A549 (cell line): Measurements from ENCODE around the gene FREY1. TPM values are rescaled to one million over a fixed set of nuclear protein-coding genes. Genes with fewer than 3 reads are reported as not detected.

Experiments
- ATAC-seq, 2 experiments: fragments of 200-7000 bp in 1 of 2; fragments of >200 bp in 1 of 2; cut with Nextera tagmentation in 1 of 2; cut with Tn5 transposase in 1 of 2; 3 replicates each; pipeline versions ENCODE4 v1.8.0 to v1.9.1; 2018 to 2020; ENCODE audit warnings: mild to moderate bottlenecking in 1 of 2, moderate library complexity in 1 of 2
- CTCF ChIA-PET: fragments of 300-600 bp; sonication (Branson Sonifier 250); formaldehyde crosslinking; extraction: SDS; loops from one replicate; lab custom pipeline; 2021; ENCODE audit warnings: antibody characterized with exemption, inconsistent platforms; lab: Yijun Ruan, JAX
- POLR2A ChIA-PET: fragments of 350-600 bp; formaldehyde crosslinking; extraction: SDS; loops from one replicate; lab custom pipeline; 2021; ENCODE audit warnings: antibody characterized with exemption, inconsistent platforms; lab: Yijun Ruan, JAX
- DNase-seq, 2 experiments: peaks; one replicate each; pipeline versions ENCODE4 v3.0.0 to v3.0.0-alpha.2; 2011 to 2016; ENCODE audit warnings: low read depth in 1 of 2, low spot score in 1 of 2
- FAIRE-seq: peaks from 2 replicates; lab custom pipeline; 2011; peaks lifted over from hg19 to GRCh38; lab: Jason Lieb, UNC
- H3K27ac ChIP-seq, 2 experiments: fragments of >200 bp; sonication (Bioruptor Twin); formaldehyde crosslinking; 3 replicates each; pipeline ENCODE4 v1.5.1; 2016 to 2017
- H3K4me1 ChIP-seq: fragments of >200 bp; sonication (Bioruptor Twin); formaldehyde crosslinking; 3 replicates; pipeline ENCODE4 v1.6.1; 2016
- H3K4me2 ChIP-seq: fragments of >200 bp; sonication (Bioruptor Twin); formaldehyde crosslinking; 3 replicates; pipeline ENCODE4 v1.6.1; 2016
- H3K4me3 ChIP-seq: fragments of >200 bp; sonication (Bioruptor Twin); formaldehyde crosslinking; 3 replicates; pipeline ENCODE4 v1.5.1; 2016
- H3K9me3 ChIP-seq: fragments of >200 bp; sonication (Bioruptor Twin); formaldehyde crosslinking; 3 replicates; pipeline ENCODE4 v1.6.1; 2016
- BHLHE40 ChIP-seq: IDR thresholded peaks from 2 replicates; pipeline ENCODE4 v1.6.1; 2012; ENCODE audit warnings: low read depth, low read length, inconsistent platforms
- CBX2 ChIP-seq: fragments of 200-600 bp; sonication (generic); IDR thresholded peaks from 2 replicates; pipeline ENCODE4 v1.6.1; 2016; ENCODE audit warnings: low read depth, mild to moderate bottlenecking, borderline replicate concordance
- CHD2 ChIP-seq: fragments of 150-350 bp; IDR thresholded peaks from 2 replicates; pipeline ENCODE4 v1.6.1; 2014; ENCODE audit warnings: low read length; ENCODE audit not compliant: partially characterized antibody
- EP300 ChIP-seq, 2 experiments: fragments of >200 bp; sonication (Bioruptor Twin); formaldehyde crosslinking; IDR thresholded peaks; 2 replicates in 1 of 2; 3 replicates in 1 of 2; pipeline ENCODE4 v1.6.1; 2016 to 2017
- FOSB ChIP-seq: fragments of 250-450 bp; sonication (Bioruptor Pico); IDR thresholded peaks from 2 replicates; pipeline ENCODE4 v1.5.0; 2020; ENCODE audit warnings: mild to moderate bottlenecking, moderate library complexity
- FOSL2 ChIP-seq, 2 experiments: fragments of 450-650 bp in 1 of 2; fragments of >200 bp in 1 of 2; sonication (Bioruptor Twin) in 1 of 2; formaldehyde crosslinking; IDR thresholded peaks; 2 replicates each; pipeline versions ENCODE4 v1.5.0 to v1.6.1; 2016 to 2020; ENCODE audit warnings: mild to moderate bottlenecking in 1 of 2, moderate library complexity in 1 of 2
- FOXS1 ChIP-seq: fragments of 250-450 bp; sonication (Bioruptor Pico); IDR thresholded peaks from 2 replicates; pipeline ENCODE4 v1.5.0; 2020; ENCODE audit warnings: mild to moderate bottlenecking, moderate library complexity
- HOXB5 ChIP-seq: fragments of 250-450 bp; sonication (Bioruptor Pico); IDR thresholded peaks from 2 replicates; pipeline ENCODE4 v1.5.0; 2020; ENCODE audit warnings: mild to moderate bottlenecking, moderate library complexity
- MAZ ChIP-seq: fragments of 150-350 bp; IDR thresholded peaks from 2 replicates; pipeline ENCODE4 v1.6.1; 2014; ENCODE audit warnings: antibody characterized with exemption, low read depth, low read length, borderline replicate concordance
- NR3C1 ChIP-seq: fragments of >200 bp; sonication (Bioruptor Twin); formaldehyde crosslinking; IDR thresholded peaks from 3 replicates; pipeline ENCODE4 v1.6.1; 2017
- POLR2A ChIP-seq: IDR thresholded peaks from 2 replicates; pipeline ENCODE4 v1.6.1; 2012; ENCODE audit warnings: mild to moderate bottlenecking, low read length
- RAD21 ChIP-seq, 2 experiments: fragments of >200 bp in 1 of 2; sonication (Bioruptor Twin) in 1 of 2; formaldehyde crosslinking in 1 of 2; IDR thresholded peaks in 1 of 2; conservative IDR thresholded peaks in 1 of 2; 2 replicates in 1 of 2; 3 replicates in 1 of 2; pipeline ENCODE4 v1.6.1; 2012 to 2018; ENCODE audit warnings: inconsistent platforms in 1 of 2
- RARB ChIP-seq: fragments of 250-450 bp; sonication (Bioruptor Pico); IDR thresholded peaks from 2 replicates; pipeline ENCODE4 v1.8.0; 2021; ENCODE audit warnings: mild to moderate bottlenecking, moderate library complexity
- TFCP2L1 ChIP-seq: fragments of 250-450 bp; sonication (Bioruptor Pico); IDR thresholded peaks from 2 replicates; pipeline ENCODE4 v1.5.0; 2021; ENCODE audit warnings: mild to moderate bottlenecking
- WGBS: methylation state at CpG from one replicate; pipeline ENCODE4 v1.1.6; 2017; ENCODE audit errors: missing lambda C conversion rate; 5-methylcytosine and 5-hydroxymethylcytosine counted together
- polyA plus RNA-seq, 4 experiments: library from polyadenylated mRNA; depleted of rRNA in 3 of 4; stranded (reverse); fragments of >200 nt; fragmentation: RNase III in 1 of 4; extraction: RNeasy Plus Mini Kit Qiagen cat#74134 plus additional on column Dnase treatment in 1 of 4; gene quantifications; 2 replicates in 3 of 4; 3 replicates in 1 of 4; pipeline ENCODE4 v1.2.3, GENCODE V29; 2011 to 2017
- TF ChIP-seq, protein P1 (sequence below): fragments of 250-450 bp; sonication (Bioruptor Pico); IDR thresholded peaks from 2 replicates; pipeline ENCODE4 v1.5.0; 2020; ENCODE audit warnings: low read depth, mild to moderate bottlenecking, moderate library complexity
- TF ChIP-seq, protein P2 (sequence below): fragments of 200-600 bp; sonication (generic); IDR thresholded peaks from 2 replicates; pipeline ENCODE4 v1.6.1; 2016; ENCODE audit warnings: antibody characterized with exemption, mild to moderate bottlenecking, moderate library complexity

Gene FREY1
- polyA plus RNA-seq, 2 of the 4 experiments (the other 2 are of a cell fraction) = 0.17 to 0.21 TPM

DNA sequence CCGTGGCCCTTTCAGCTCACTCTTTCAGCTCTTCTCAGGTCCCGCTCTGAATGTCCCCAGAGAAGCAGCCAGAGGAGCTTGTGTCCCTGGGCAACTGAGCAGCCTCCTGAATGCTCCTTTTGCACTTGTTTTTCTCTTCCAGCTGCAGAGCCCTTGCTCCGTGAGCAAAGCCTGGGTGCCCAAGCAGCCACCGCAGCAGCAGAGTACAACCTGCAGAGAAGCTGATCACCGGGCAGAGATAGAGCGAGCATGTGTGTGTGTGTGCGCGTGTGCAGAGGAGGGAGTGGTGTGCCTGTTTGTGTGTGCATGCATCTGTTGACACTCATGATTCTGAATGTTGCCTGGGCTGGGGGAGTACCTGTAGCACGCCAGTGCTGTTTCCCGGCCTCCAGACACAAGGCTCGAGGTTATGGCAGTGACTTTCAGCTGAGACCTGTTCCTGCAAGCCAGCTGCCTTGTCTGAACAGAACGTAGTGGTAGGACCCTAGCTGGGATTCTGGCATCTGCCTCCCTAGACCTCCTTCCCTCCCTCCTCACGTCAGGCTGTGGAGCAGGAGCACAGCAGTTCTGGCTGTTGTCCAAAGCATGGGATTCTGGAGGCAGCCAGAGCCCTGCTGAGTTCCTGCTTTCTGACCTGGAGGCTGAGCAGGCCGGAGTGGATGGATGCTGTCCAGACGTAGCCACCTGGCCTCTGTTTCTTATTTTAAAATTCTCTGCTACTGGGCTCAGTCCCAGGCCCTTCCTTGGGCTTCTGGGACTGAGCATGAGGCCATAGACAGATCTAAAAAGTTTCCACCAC, 26.1 kb downstream of the FREY1 start (continued):
- no peak for TF ChIP-seq MAZ
- TF ChIP-seq, protein P1, sequence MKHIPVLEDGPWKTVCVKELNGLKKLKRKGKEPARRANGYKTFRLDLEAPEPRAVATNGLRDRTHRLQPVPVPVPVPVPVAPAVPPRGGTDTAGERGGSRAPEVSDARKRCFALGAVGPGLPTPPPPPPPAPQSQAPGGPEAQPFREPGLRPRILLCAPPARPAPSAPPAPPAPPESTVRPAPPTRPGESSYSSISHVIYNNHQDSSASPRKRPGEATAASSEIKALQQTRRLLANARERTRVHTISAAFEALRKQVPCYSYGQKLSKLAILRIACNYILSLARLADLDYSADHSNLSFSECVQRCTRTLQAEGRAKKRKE (CRISPR knock-in tag) = no peak
- TF ChIP-seq, protein P2, sequence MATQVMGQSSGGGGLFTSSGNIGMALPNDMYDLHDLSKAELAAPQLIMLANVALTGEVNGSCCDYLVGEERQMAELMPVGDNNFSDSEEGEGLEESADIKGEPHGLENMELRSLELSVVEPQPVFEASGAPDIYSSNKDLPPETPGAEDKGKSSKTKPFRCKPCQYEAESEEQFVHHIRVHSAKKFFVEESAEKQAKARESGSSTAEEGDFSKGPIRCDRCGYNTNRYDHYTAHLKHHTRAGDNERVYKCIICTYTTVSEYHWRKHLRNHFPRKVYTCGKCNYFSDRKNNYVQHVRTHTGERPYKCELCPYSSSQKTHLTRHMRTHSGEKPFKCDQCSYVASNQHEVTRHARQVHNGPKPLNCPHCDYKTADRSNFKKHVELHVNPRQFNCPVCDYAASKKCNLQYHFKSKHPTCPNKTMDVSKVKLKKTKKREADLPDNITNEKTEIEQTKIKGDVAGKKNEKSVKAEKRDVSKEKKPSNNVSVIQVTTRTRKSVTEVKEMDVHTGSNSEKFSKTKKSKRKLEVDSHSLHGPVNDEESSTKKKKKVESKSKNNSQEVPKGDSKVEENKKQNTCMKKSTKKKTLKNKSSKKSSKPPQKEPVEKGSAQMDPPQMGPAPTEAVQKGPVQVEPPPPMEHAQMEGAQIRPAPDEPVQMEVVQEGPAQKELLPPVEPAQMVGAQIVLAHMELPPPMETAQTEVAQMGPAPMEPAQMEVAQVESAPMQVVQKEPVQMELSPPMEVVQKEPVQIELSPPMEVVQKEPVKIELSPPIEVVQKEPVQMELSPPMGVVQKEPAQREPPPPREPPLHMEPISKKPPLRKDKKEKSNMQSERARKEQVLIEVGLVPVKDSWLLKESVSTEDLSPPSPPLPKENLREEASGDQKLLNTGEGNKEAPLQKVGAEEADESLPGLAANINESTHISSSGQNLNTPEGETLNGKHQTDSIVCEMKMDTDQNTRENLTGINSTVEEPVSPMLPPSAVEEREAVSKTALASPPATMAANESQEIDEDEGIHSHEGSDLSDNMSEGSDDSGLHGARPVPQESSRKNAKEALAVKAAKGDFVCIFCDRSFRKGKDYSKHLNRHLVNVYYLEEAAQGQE = no peak
- no peak for TF ChIP-seq CBX2

DNA sequence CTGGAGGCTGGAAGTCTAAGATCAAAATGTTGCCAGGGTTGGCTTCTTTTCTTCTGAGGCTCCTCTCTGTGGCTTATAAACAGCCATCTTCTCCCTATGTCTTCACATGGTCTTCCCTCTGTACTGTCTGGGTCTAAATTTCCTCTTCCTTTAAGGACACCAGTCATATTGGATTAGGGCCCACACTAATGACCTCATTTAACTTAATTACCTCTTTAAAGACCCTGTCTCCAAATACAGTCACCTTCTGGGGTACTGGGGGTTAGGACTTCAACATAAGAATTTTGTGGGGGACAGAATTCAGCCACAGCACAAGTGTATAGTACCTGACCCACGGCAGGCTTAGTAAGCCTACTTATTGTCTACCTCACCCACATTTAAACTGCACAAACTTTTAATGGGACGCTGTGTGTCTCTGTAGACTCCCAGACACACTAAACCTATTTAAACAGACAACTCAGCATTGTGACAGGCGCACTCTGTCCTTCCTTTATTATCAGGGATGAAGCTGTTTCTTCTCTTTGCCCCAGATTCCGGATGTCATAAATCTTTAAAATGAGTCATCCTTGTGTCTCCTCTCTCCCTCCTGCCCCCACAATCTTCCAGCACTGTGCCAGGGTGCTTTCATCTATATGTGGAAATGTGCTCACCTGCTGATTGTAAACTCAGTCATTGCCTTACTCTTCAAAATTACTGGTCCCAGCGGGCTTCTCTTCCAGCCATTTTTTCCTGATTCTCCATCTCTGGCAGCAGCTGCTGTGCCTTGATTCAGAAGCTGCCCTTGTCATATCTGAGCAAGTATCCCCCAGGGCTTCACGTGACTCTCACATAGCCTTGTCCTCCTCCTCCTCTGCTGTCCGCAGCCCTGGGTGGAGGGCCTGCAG, 27.0 kb downstream of the FREY1 start:
- POLR2A ChIA-PET = no interaction called here

DNA sequence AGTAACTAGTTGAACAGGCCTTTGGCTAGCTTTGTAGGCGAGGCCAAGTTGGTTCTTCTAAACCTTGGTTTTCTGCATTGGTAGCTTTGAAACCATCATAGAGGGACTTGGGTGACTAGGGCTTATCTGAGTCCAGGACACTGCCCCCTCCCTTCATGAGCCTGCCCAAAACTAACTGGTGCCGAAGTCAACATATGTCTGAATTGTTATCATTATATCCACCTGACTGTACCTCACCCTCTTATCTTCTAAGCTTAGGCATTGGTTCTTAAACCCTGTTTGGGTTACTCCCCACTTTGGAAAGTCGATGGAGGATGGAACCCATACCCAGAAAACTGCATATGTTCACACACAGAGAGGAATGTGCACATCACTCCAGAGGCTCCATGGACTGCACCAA, 29.2 kb downstream of the FREY1 start:
- TF ChIP-seq POLR2A (no peak), RAD21 (conservative IDR thresholded peaks at IDR 0.05 in 1 of 2, IDR thresholded peaks at IDR 0.05 in 1 of 2) (no peak)
- ChIA-PET CTCF (interaction anchor here (0.6 to 2.1 kb wide), 3 partner anchors 18 to 506 kb away, joined by 3 to 5 read pairs (median 3); no protein-coding TSS in a partner anchor), POLR2A (no interaction called here)
- no peak for FAIRE-seq
- H3K27ac ChIP-seq = no peak overlapping the region
- DNase-seq = no peak
- H3K4me2 ChIP-seq = no peak overlapping the region
- ATAC-seq = no peak
- peaks cover 27% of the 10 kb centered on the region for H3K4me1 ChIP-seq
- H3K9me3 ChIP-seq = no peaks in the 10 kb centered on the region
- 68% methylated on average over 3 of the region's 3 CpGs for WGBS
- no peak overlapping the region for H3K4me3 ChIP-seq

More for the DNA sequence above, 27.0 kb downstream of the FREY1 start:
- H3K4me2 ChIP-seq = peak overlapping the region; percentile 36
- CTCF ChIA-PET = interaction anchor here (0.6 to 5.6 kb wide), 2 partner anchors 7 to 37 kb away, joined by 3 to 39 read pairs; no protein-coding TSS in a partner anchor
- WGBS = 49% methylated on average over 7 of the region's 7 CpGs
- peak overlapping the region; percentile 11 to 22; a peak in 2 of 6 replicates for H3K27ac ChIP-seq
- H3K4me1 ChIP-seq = peaks cover 27% of the 10 kb centered on the region
- no peak overlapping the region for H3K4me3 ChIP-seq
- TF ChIP-seq FOSL2 (IDR thresholded peaks at IDR 0.05) (peak; percentile 46; the same call in 1 of the 2 replicates), FOSL2 (CRISPR knock-in tag; IDR thresholded peaks at IDR 0.05) (no peak), CHD2 (no peak), BHLHE40 (no peak)
- H3K9me3 ChIP-seq = no peaks in the 10 kb centered on the region
- DNase-seq (peak in 1 of 2 experiments; percentile 19), FAIRE-seq (no peak), ATAC-seq (peak in 1 of 2 experiments; percentile 53; a peak in 4 of 6 replicates)

DNA sequence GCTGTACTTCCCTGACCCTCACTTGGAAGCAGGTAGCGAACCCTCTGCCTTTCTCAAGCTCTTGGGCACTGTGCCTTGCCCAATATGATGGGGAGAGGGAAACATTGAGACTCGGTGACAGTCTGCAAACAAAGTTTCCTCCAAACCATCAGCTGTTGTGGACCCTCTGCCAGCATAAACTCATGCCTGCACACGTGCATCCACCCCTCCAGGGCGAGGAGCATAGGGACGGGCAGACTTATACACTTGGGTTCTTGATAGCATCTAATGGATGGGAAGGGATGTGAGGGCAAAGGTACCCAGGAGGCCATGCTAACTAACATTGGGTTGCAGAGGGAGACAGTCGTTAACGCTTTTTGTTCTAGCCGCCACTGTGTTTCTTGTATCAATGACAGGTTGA, 29.9 kb downstream of the FREY1 start:
- Histone ChIP-seq H3K4me3 (no peak overlapping the region), H3K27ac (no peak overlapping the region), H3K4me2 (no peak overlapping the region), H3K9me3 (no peaks in the 10 kb centered on the region), H3K4me1 (peaks cover 27% of the 10 kb centered on the region)
- FAIRE-seq = no peak
- POLR2A ChIA-PET = no interaction called here
- DNase-seq = no peak
- CTCF ChIA-PET = interaction anchor here (1.0 to 2.1 kb wide), 3 partner anchors 17 to 506 kb away, joined by 3 to 5 read pairs (median 3); no protein-coding TSS in a partner anchor
- no peak for ATAC-seq
- WGBS = 83% methylated on average over 8 of the region's 8 CpGs
- TF ChIP-seq, protein P1 (CRISPR knock-in tag) = no peak
- TF ChIP-seq FOSB (CRISPR knock-in tag) (no peak), EP300 (IDR thresholded peaks at IDR 0.05) (no peak), TFCP2L1 (CRISPR knock-in tag) (no peak), RARB (CRISPR knock-in tag) (no peak), NR3C1 (no peak), FOXS1 (CRISPR knock-in tag) (no peak), RAD21 (conservative IDR thresholded peaks at IDR 0.05 in 1 of 2, IDR thresholded peaks at IDR 0.05 in 1 of 2) (no peak), HOXB5 (CRISPR knock-in tag) (no peak)
- TF ChIP-seq, protein P2 = no peak
